ENCODE measurements around the gene FYN.

FYN gene

DNA sequence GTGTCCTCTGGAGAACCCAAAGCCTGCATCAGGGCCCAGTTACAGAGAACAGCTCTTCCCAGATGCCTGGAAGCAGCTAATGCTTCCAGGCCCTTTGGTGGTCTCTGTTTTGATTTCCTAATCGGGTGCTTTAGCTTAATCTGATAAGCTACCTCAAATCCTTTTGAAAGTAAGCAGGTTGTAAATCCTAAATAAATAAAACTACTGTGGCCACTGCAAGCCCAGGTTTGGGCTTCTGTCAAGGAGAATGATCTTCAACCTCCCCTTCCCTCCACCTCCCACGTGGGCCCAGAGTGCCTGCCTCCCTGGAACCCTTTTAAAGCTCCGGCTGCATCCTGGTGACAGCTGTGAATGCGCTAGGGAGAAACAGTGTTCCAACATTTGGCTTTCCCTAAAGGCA is 25.2 kb upstream of the FYN start (continued):
- TF ChIP-seq ZNF274 (IDR thresholded peaks at IDR 0.05; ENCODE audit: low read length) (no peak), ZNF274 (tag by site-specific recombination; IDR thresholded peaks at IDR 0.05; ENCODE audit: borderline replicate concordance) (no peak), ZNF133 (tag by site-specific recombination; IDR thresholded peaks at IDR 0.05) (no peak), ZNF561 (tag by site-specific recombination; IDR thresholded peaks at IDR 0.05; ENCODE audit: borderline replicate concordance) (no peak), GFI1B (tag by site-specific recombination; IDR thresholded peaks at IDR 0.05) (no peak), ZNF514 (tag by site-specific recombination; IDR thresholded peaks at IDR 0.05) (no peak), ZNF837 (tag by site-specific recombination; IDR thresholded peaks at IDR 0.05) (no peak), ZFP37 (tag by site-specific recombination; IDR thresholded peaks at IDR 0.05) (no peak), ZSCAN30 (tag by site-specific recombination; IDR thresholded peaks at IDR 0.05) (no peak), ZNF404 (tag by site-specific recombination; IDR thresholded peaks at IDR 0.05) (no peak), GLIS1 (tag by site-specific recombination; IDR thresholded peaks at IDR 0.05) (peak; percentile 59), ZNF324 (tag by site-specific recombination; IDR thresholded peaks at IDR 0.05) (no peak)
- TF ChIP-seq, protein P1, sequence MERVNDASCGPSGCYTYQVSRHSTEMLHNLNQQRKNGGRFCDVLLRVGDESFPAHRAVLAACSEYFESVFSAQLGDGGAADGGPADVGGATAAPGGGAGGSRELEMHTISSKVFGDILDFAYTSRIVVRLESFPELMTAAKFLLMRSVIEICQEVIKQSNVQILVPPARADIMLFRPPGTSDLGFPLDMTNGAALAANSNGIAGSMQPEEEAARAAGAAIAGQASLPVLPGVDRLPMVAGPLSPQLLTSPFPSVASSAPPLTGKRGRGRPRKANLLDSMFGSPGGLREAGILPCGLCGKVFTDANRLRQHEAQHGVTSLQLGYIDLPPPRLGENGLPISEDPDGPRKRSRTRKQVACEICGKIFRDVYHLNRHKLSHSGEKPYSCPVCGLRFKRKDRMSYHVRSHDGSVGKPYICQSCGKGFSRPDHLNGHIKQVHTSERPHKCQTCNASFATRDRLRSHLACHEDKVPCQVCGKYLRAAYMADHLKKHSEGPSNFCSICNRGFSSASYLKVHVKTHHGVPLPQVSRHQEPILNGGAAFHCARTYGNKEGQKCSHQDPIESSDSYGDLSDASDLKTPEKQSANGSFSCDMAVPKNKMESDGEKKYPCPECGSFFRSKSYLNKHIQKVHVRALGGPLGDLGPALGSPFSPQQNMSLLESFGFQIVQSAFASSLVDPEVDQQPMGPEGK (tag by site-specific recombination; IDR thresholded peaks at IDR 0.05): no peak
- TF ChIP-seq, protein P2, sequence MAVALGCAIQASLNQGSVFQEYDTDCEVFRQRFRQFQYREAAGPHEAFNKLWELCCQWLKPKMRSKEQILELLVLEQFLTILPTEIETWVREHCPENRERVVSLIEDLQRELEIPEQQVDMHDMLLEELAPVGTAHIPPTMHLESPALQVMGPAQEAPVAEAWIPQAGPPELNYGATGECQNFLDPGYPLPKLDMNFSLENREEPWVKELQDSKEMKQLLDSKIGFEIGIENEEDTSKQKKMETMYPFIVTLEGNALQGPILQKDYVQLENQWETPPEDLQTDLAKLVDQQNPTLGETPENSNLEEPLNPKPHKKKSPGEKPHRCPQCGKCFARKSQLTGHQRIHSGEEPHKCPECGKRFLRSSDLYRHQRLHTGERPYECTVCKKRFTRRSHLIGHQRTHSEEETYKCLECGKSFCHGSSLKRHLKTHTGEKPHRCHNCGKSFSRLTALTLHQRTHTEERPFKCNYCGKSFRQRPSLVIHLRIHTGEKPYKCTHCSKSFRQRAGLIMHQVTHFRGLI (tag by site-specific recombination; IDR thresholded peaks at IDR 0.05): peak; percentile 91
- TF ChIP-seq, protein P3, sequence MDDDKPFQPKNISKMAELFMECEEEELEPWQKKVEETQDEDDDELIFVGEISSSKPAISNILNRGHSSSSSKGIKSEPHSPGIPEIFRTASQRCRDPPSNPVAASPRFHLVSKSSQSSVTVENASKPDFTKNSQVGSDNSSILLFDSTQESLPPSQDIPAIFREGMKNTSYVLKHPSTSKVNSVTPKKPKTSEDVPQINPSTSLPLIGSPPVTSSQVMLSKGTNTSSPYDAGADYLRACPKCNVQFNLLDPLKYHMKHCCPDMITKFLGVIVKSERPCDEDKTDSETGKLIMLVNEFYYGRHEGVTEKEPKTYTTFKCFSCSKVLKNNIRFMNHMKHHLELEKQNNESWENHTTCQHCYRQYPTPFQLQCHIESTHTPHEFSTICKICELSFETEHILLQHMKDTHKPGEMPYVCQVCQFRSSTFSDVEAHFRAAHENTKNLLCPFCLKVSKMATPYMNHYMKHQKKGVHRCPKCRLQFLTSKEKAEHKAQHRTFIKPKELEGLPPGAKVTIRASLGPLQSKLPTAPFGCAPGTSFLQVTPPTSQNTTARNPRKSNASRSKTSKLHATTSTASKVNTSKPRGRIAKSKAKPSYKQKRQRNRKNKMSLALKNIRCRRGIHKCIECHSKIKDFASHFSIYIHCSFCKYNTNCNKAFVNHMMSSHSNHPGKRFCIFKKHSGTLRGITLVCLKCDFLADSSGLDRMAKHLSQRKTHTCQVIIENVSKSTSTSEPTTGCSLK (tag by site-specific recombination; IDR thresholded peaks at IDR 0.05): no peak
- TF ChIP-seq, protein P4, sequence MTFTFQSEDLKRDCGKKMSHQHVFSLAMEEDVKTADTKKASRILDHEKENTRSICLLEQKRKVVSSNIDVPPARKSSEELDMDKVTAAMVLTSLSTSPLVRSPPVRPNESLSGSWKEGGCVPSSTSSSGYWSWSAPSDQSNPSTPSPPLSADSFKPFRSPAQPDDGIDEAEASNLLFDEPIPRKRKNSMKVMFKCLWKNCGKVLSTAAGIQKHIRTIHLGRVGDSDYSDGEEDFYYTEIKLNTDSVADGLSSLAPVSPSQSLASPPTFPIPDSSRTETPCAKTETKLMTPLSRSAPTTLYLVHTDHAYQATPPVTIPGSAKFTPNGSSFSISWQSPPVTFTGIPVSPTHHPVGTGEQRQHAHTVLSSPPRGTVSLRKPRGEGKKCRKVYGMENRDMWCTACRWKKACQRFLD (tag by site-specific recombination; IDR thresholded peaks at IDR 0.05): no peak

DNA sequence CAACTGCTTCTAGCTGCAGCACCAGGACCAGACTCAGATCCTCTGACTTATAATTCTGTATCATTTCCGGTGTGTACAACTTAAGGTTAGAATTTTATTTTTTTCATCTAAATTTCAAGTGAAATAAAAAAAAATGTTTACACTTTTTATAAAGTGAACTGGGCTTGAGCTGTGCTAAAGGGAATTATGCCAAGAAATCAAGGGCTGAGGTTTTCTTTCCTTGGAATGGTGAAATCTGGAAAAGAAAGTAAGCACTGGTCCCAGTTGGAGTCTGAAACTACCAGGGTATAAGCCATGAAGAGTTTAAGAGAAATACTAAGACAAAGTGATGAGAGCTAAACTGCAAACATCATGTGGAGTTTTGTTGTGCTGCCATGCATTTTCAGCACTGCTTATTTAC is 21.7 kb upstream of the FYN start:
- no peaks in the 10 kb centered on the region for H3K36me3 ChIP-seq (ENCODE audit: control insufficient read depth in 2 of 2, insufficient read depth in 1 of 2, low read length in 2 of 2)
- POLR2A ChIA-PET: no interaction called here
- H3K9me3 ChIP-seq (ENCODE audit: control insufficient read depth, insufficient read depth, low read depth, low read length): no peaks in the 10 kb centered on the region
- TF ChIP-seq TRIM28 (IDR thresholded peaks at IDR 0.05; ENCODE audit: borderline replicate concordance, low read length) (no peak), ZNF174 (tag by site-specific recombination; IDR thresholded peaks at IDR 0.05) (no peak), ZNF76 (tag by site-specific recombination; IDR thresholded peaks at IDR 0.05; ENCODE audit: borderline replicate concordance, low read depth) (no peak)
- TF ChIP-seq, protein P4 (tag by site-specific recombination; IDR thresholded peaks at IDR 0.05): no peak
- TF ChIP-seq, protein P5, sequence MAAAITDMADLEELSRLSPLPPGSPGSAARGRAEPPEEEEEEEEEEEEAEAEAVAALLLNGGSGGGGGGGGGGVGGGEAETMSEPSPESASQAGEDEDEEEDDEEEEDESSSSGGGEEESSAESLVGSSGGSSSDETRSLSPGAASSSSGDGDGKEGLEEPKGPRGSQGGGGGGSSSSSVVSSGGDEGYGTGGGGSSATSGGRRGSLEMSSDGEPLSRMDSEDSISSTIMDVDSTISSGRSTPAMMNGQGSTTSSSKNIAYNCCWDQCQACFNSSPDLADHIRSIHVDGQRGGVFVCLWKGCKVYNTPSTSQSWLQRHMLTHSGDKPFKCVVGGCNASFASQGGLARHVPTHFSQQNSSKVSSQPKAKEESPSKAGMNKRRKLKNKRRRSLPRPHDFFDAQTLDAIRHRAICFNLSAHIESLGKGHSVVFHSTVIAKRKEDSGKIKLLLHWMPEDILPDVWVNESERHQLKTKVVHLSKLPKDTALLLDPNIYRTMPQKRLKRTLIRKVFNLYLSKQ (tag by site-specific recombination; IDR thresholded peaks at IDR 0.05; ENCODE audit: borderline replicate concordance): no peak
- no peak overlapping the region for H3K4me3 ChIP-seq (ENCODE audit: low read depth, low read length)
- H3K27ac ChIP-seq (ENCODE audit: extremely low read depth, low read depth, low read length): no peak overlapping the region
- CTCF ChIA-PET: interaction anchor here (0.5 kb wide), 1 partner anchor 138 kb away, joined by 4 read pairs; no protein-coding TSS in a partner anchor
- peaks cover 4% of the 10 kb centered on the region; the same call in 1 of the 2 replicates for H3K4me1 ChIP-seq (ENCODE audit: control insufficient read depth, insufficient read depth, low read length)

Measured in HEK293 (cell line).